SK-MEL-5 (cell line): ENCODE data around the gene SPECC1L. TPM values are rescaled to one million over a fixed set of nuclear protein-coding genes. Genes with fewer than 3 reads are reported as not detected.

ENCODE experiments used
- DNase-seq: peaks from one replicate; pipeline ENCODE4 v3.0.0-alpha.2; 2016; ENCODE audit warnings: low read depth, low spot score
- in situ Hi-C: cut with HindIII; loops from 2 replicates; pipeline ENCODE4 v1.10.0; 2016; ENCODE audit warnings: low sequenced_read_pairs, high pct_unique_total_duplicates, low pct_unique_long_range_greater_than_20kb
- total RNA-seq: library from RNA; depleted of rRNA; stranded (reverse); fragments of >200 nt; shearing (Covaris generic); gene quantifications from 2 replicates; pipeline ENCODE4 v1.2.3, GENCODE V29; 2014; rRNA removed

The SPECC1L gene
- total RNA-seq, 1 experiment from 2014 or later = 38.0 TPM

GRCh38 chr22:24451162-24451561 is 180.5 kb downstream of the SPECC1L start:
- in situ Hi-C loops = no loop called here

DNA sequence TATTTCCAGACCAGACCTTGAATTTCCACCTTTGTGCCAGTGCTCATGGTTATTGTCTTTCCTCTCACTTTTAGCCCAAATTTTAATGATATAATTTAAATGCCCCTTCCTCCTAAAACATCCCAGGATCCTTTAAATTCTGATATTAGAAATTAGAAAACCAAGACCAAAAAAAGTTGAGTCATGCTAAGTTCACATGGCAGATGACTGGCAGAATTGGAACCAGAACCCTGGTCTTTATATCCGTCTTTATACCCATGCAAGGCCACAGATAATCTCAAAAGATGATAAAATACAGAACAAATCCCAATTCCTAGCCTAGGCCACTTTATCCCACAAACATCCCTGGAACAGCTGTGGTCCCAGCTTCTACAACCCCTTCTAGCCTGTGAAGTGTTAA is 183.2 kb downstream of the SPECC1L start:
- no peak for DNase-seq
- in situ Hi-C loops = no loop called here

More at GRCh38 chr22:24451162-24451561, 180.5 kb downstream of the SPECC1L start:
- no peak for DNase-seq

GRCh38 chr22:24455039-24455438 is 184.4 kb downstream of the SPECC1L start:
- no peak for DNase-seq
- in situ Hi-C loops = no loop called here

- peak; percentile 46 for DNase-seq
- in situ Hi-C loops = no loop called here
Observed at GRCh38 chr22:24455751-24456426, 185.3 kb downstream of the SPECC1L start.

GRCh38 chr22:24457894-24458420 is 187.3 kb downstream of the SPECC1L start:
- DNase-seq = no peak
- in situ Hi-C loops = no loop called here

DNA sequence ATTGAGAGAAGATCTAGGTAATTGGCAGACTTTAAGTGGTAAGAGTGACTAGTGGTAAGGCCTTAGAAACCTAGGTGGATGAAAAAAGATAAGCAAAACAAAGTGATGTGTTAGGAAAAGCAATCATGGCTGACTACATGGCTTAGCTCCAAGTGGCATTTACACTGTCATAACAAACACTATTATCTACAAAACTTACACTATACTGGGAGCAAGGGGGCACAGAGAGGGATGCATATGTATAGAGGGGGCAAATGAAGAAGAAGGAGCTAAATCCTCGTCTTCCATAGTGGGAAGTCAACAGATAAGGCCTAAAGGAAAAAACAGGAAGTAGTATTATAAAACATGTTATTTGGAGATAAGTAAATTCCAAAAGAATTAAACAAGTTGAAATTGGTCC is 189.3 kb downstream of the SPECC1L start:
- in situ Hi-C loops = no loop called here
- DNase-seq = no peak

GRCh38 chr22:24460418-24461089 is 189.9 kb downstream of the SPECC1L start:
- DNase-seq = no peak
- in situ Hi-C loops = no loop called here

- no peak for DNase-seq
- in situ Hi-C loops = no loop called here
Observed at GRCh38 chr22:24463071-24463760, 192.6 kb downstream of the SPECC1L start.

DNA sequence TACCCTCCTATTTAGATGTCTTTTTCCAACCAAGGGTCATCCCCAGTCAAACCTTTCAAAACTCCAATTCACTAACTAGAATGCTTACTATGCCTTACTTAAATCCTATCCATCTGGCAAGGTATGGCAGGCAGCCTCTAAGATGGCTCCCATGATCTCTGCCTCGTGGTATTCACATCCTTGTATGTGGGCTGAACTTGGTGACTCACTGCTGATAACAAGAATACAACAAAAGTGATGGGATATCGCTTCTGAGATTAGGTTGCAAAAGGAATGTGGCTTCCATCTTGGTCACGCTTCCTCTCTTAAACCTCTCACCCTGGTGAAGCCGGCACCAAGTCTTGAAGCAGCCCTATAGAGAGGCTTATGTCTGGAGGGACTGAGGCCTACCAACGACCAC is 194.9 kb downstream of the SPECC1L start:
- in situ Hi-C loops = no loop called here
- no peak for DNase-seq

GRCh38 chr22:24465975-24466374 is 195.3 kb downstream of the SPECC1L start:
- in situ Hi-C loops = no loop called here
- no peak for DNase-seq

DNA sequence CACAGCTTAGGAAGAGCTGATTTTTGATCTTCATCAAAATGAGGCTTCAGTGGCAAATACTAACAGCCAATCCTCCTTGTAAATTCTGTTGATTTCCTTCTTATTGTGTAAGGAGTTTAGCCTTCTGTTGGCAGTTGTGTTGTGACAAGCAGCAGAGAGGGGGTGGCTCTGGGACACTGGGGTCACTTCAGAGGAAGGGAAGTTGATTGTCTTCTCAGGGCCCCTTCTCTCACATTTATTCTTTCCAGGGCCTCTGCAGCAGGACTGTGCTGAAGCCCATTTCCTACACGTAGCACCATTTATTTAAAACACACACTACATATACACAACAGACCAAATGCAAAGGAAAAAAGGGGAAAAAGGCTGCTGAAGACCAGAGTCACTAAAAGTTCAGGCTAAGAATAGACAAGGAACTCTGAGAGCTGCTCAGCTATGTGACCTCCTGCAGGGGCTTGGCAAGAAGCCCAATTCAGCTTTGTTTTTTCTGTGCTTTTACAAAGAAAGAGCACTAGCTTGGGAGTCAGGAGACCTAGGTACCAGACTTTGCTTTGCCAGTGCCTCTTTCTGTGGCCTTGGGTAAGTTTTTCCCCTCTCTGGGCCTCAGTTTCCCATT is 196.2 kb downstream of the SPECC1L start:
- in situ Hi-C loops = no loop called here
- peak; percentile 64 for DNase-seq

GRCh38 chr22:24467340-24467739 is 196.7 kb downstream of the SPECC1L start:
- in situ Hi-C loops = no loop called here
- no peak for DNase-seq

Other genes with a start within 250 kb of the SPECC1L start
- gene SUSD2, start 89.3 kb upstream of the SPECC1L start, total RNA-seq = 0.03 and 0.05 TPM in 2 replicates
- 0.13 TPM in 1 of 2 replicates, not detected in the other for gene GGT5, start 25.7 kb upstream of the SPECC1L start, total RNA-seq
- 1.2 and 2.5 TPM in 2 replicates for gene ADORA2A, start 156.8 kb downstream of the SPECC1L start, total RNA-seq
- not detected in 2 replicates for gene UPB1, start 224.5 kb downstream of the SPECC1L start, total RNA-seq